PC-9 (cell line): ENCODE measurements around the gene FOXN4. TPM values are rescaled to one million over a fixed set of nuclear protein-coding genes. Genes with fewer than 3 reads are reported as not detected.

Experiments
- BruUV-seq: library from RNA; stranded (reverse); fragments of 400-500 nt; replicated peaks from 2 replicates; lab custom pipeline; 2021; lab: Mats Ljungman, UMichigan
- CTCF ChIA-PET: fragments of 300-600 bp; sonication (Branson Sonifier 250); formaldehyde crosslinking; loops from one replicate; lab custom pipeline; 2022; ENCODE audit warnings: antibody characterized with exemption; lab: Charles Lee
- POLR2A ChIA-PET: fragments of 300-600 bp; sonication (Branson Sonifier 250); formaldehyde crosslinking; loops from one replicate; lab custom pipeline; 2022; ENCODE audit warnings: antibody characterized with exemption; ENCODE audit not compliant: unreplicated experiment; lab: Charles Lee
- DNase-seq, 2 experiments: peaks; one replicate each; pipeline versions ENCODE4 v3.0.0 to v3.0.0-alpha.2; 2015 to 2022; ENCODE audit warnings: mixed read lengths in 1 of 2
- H2AFZ ChIP-seq: fragments of 200-600 bp; sonication (generic); 2 replicates; pipeline ENCODE4 v1.8.1; 2017; ENCODE audit warnings: antibody characterized with exemption
- H3F3A ChIP-seq: fragments of 200-600 bp; sonication (generic); 2 replicates; pipeline ENCODE4 v1.8.1; 2017; ENCODE audit warnings: antibody characterized with exemption, mild to moderate bottlenecking, low read depth; ENCODE audit not compliant: insufficient read depth
- H3K27ac ChIP-seq: fragments of 200-600 bp; sonication (generic); 2 replicates; pipeline ENCODE4 v1.6.1; 2016; ENCODE audit warnings: mixed run types
- H3K27me3 ChIP-seq: fragments of 200-600 bp; sonication (generic); 2 replicates; pipeline ENCODE4 v1.6.1; 2016; ENCODE audit warnings: low read depth, mixed run types; ENCODE audit not compliant: insufficient read depth
- H3K36me3 ChIP-seq: fragments of 200-600 bp; sonication (generic); 2 replicates; pipeline ENCODE4 v1.6.1; 2016; ENCODE audit warnings: low read depth, mixed run types
- H3K4me1 ChIP-seq: fragments of 200-600 bp; sonication (generic); replicated peaks from 2 replicates; pipeline ENCODE4 v1.6.1; 2016; ENCODE audit warnings: mixed run types; ENCODE audit not compliant: insufficient read depth
- H3K4me2 ChIP-seq: fragments of 200-600 bp; sonication (generic); 2 replicates; pipeline ENCODE4 v1.6.1; 2017; ENCODE audit warnings: mixed run types
- H3K4me3 ChIP-seq: fragments of 200-600 bp; sonication (generic); 2 replicates; pipeline ENCODE4 v1.6.1; 2016; ENCODE audit warnings: mixed run types
- H3K79me2 ChIP-seq: fragments of 200-600 bp; sonication (generic); 2 replicates; pipeline ENCODE4 v1.6.1; 2017; ENCODE audit warnings: low read depth, mixed run types
- H3K9me2 ChIP-seq: fragments of 200-600 bp; sonication (generic); 2 replicates; pipeline ENCODE4 v1.8.1; 2017; ENCODE audit warnings: mild to moderate bottlenecking; ENCODE audit not compliant: insufficient read depth
- H3K9me3 ChIP-seq: fragments of 200-600 bp; sonication (generic); 2 replicates; pipeline ENCODE4 v1.8.1; 2016; ENCODE audit warnings: low read depth; ENCODE audit not compliant: insufficient read depth
- H4K20me1 ChIP-seq: fragments of 200-600 bp; sonication (generic); 2 replicates; pipeline ENCODE4 v1.8.1; 2017; ENCODE audit not compliant: insufficient read depth
- CTCF ChIP-seq: fragments of 200-600 bp; sonication (generic); conservative IDR thresholded peaks from 2 replicates; pipeline ENCODE4 v1.6.1; 2017; ENCODE audit warnings: mixed run types, antibody characterized with exemption, mild to moderate bottlenecking, moderate library complexity
- EZH2 ChIP-seq: fragments of 200-600 bp; sonication (generic); IDR thresholded peaks from 2 replicates; pipeline ENCODE4 v1.8.0; 2017; ENCODE audit warnings: antibody characterized with exemption, low read depth
- intact Hi-C: fragments of 100-400 bp; cut with micrococcal nuclease; formaldehyde crosslinking; loops from one replicate; pipeline ENCODE4 v1.10.0; 2022; ENCODE audit not compliant: unreplicated experiment
- total RNA-seq: library from RNA; stranded (reverse); gene quantifications from 2 replicates; pipeline ENCODE4 v1.2.3, GENCODE V29; 2021

FOXN4 gene
- total RNA-seq, 1 experiment from 2014 or later: not detected

GRCh38 chr12:109279525-109279924 lies 29.6 kb downstream of the FOXN4 start:
- H3K79me2 ChIP-seq: no peaks in the 10 kb centered on the region
- H3K27ac ChIP-seq: no peak overlapping the region
- intact Hi-C loops: no loop called here
- no peaks in the 10 kb centered on the region for H3F3A ChIP-seq
- ChIA-PET CTCF (interaction anchor here (0.7 kb wide), 1 partner anchor 16 kb away, joined by 3 read pairs; no protein-coding TSS in a partner anchor), POLR2A (no interaction called here)
- BruUV-seq: no TSS peak
- TF ChIP-seq EZH2: no peak
- H4K20me1 ChIP-seq: no peaks in the 10 kb centered on the region
- no peak overlapping the region for H3K4me2 ChIP-seq
- no peaks in the 10 kb centered on the region for H3K9me3 ChIP-seq
- no peak overlapping the region for H3K4me3 ChIP-seq
- no peak for DNase-seq
- no peaks in the 10 kb centered on the region for H3K4me1 ChIP-seq
- H3K9me2 ChIP-seq: no peaks in the 10 kb centered on the region
- H3K27me3 ChIP-seq: peaks cover 27% of the 10 kb centered on the region; the same call in 1 of the 2 replicates
- H3K36me3 ChIP-seq: no peaks in the 10 kb centered on the region
- H2AFZ ChIP-seq: no peak overlapping the region

DNA sequence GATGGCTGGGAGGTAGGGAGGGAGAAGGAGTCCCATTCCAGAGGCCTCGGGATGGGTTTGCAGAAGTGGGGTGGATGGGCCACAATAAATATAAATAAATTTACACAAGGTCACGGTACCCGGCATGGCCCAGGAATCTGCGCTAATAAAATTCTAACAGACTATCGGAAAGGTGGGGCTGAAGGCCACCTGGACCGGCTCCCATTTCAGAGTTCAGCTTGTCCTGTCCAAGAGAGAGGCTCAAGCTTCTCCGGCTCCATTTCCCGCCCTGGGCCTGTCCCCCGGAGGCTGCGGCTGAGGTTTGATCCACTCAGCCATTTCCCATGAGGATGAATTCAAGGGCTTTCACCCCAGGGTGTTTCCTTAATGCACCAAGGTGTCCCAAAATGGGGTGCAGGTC lies 30.2 kb downstream of the FOXN4 start:
- DNase-seq: no peak
- ChIA-PET POLR2A (no interaction called here), CTCF (no interaction called here)
- H3K9me3 ChIP-seq: no peaks in the 10 kb centered on the region
- no TSS peak for BruUV-seq
- no peaks in the 10 kb centered on the region for H4K20me1 ChIP-seq
- H3F3A ChIP-seq: no peaks in the 10 kb centered on the region
- no peaks in the 10 kb centered on the region for H3K79me2 ChIP-seq
- H3K4me3 ChIP-seq: no peak overlapping the region
- no peak overlapping the region for H2AFZ ChIP-seq
- TF ChIP-seq EZH2 (no peak), CTCF (no peak)
- intact Hi-C loops: no loop called here
- no peak overlapping the region for H3K4me2 ChIP-seq
- H3K27ac ChIP-seq: no peak overlapping the region
- H3K4me1 ChIP-seq: no peaks in the 10 kb centered on the region
- no peaks in the 10 kb centered on the region for H3K36me3 ChIP-seq
- no peaks in the 10 kb centered on the region for H3K9me2 ChIP-seq
- peaks cover 27% of the 10 kb centered on the region; the same call in 1 of the 2 replicates for H3K27me3 ChIP-seq

GRCh38 chr12:109277899-109278762 lies 31.0 kb downstream of the FOXN4 start:
- Histone ChIP-seq H2AFZ (no peak overlapping the region), H3K27me3 (peaks cover 27% of the 10 kb centered on the region; the same call in 1 of the 2 replicates), H3K79me2 (no peaks in the 10 kb centered on the region), H4K20me1 (no peaks in the 10 kb centered on the region), H3K4me2 (no peak overlapping the region), H3K36me3 (no peaks in the 10 kb centered on the region), H3F3A (no peaks in the 10 kb centered on the region), H3K4me1 (no peaks in the 10 kb centered on the region), H3K27ac (no peak overlapping the region), H3K9me3 (no peaks in the 10 kb centered on the region), H3K9me2 (no peaks in the 10 kb centered on the region), H3K4me3 (no peak overlapping the region)
- intact Hi-C loops: no loop called here
- peak in 1 of 2 experiments; percentile 66 for DNase-seq
- TF ChIP-seq CTCF (no peak), EZH2 (no peak)
- no TSS peak for BruUV-seq
- CTCF ChIA-PET: no interaction called here
- POLR2A ChIA-PET: interaction anchor here (0.6 kb wide), 1 partner anchor 33 kb away, joined by 5 read pairs; no protein-coding TSS in a partner anchor
